BLaER1 treated with 17β-estradiol and CSF1 and Interleukin-3, amounts not matched to agents 10 nM and 100 nM (cell line): Measurements from ENCODE around the gene SLU7.

Experiments
- H3K27ac ChIP-seq, 11 experiments: shearing (Covaris generic); formaldehyde crosslinking; 2 replicates each; pipeline ENCODE4 v1.8.1; 2022
- H3K27me3 ChIP-seq, 11 experiments: shearing (Covaris generic); formaldehyde crosslinking; 2 replicates each; pipeline ENCODE4 v1.8.1; 2022
- H3K36me3 ChIP-seq, 11 experiments: shearing (Covaris generic); formaldehyde crosslinking; 2 replicates each; pipeline ENCODE4 v1.8.1; 2022
- H3K4me1 ChIP-seq, 10 experiments: shearing (Covaris generic); formaldehyde crosslinking; 2 replicates each; pipeline ENCODE4 v1.8.1; 2022
- H3K4me2 ChIP-seq, 11 experiments: shearing (Covaris generic); formaldehyde crosslinking; 2 replicates each; pipeline ENCODE4 v1.8.1; 2022
- H3K4me3 ChIP-seq, 10 experiments: shearing (Covaris generic); formaldehyde crosslinking; 2 replicates each; pipeline ENCODE4 v1.8.1; 2022
- H3K9ac ChIP-seq, 11 experiments: shearing (Covaris generic); formaldehyde crosslinking; 2 replicates each; pipeline ENCODE4 v1.8.1; 2022
- H3K9me3 ChIP-seq, 11 experiments: shearing (Covaris generic); formaldehyde crosslinking; replicated peaks in 1 of 11; 2 replicates each; pipeline ENCODE4 v1.8.1; 2022
- H4K20me1 ChIP-seq, 11 experiments: shearing (Covaris generic); formaldehyde crosslinking; 2 replicates each; pipeline ENCODE4 v1.8.1; 2022
- Cebpa-rat ChIP-seq, 11 experiments: shearing (Covaris generic); IDR thresholded peaks; 2 replicates each; pipeline ENCODE4 v1.8.1; 2022

The SLU7 gene

GRCh38 chr5:160435532-160435931 lies 16.7 kb upstream of the SLU7 start:
- Histone ChIP-seq H3K4me3 (no peak overlapping the region), H3K27ac (no peak overlapping the region), H4K20me1 (0 out of 22 replicates have a peak, but pooled peaks cover 0 to 5% (median 0%) of the 10 kb centered on the region in 11 experiments), H3K9me3 (no peaks in the 10 kb centered on the region), H3K27me3 (no peaks in the 10 kb centered on the region), H3K4me2 (peak overlapping the region; percentile 14 to 87 (median 55); a peak in 21 of 22 replicates), H3K4me1 (peaks cover 60 to 94% (median 79%) of the 10 kb centered on the region in 10 experiments), H3K9ac (no peak overlapping the region), H3K36me3 (peaks cover 0 to 6% (median under 1%) of the 10 kb centered on the region in 11 experiments; a peak in 4 of 22 replicates)
- TF ChIP-seq Cebpa-rat (IDR thresholded peaks at IDR 0.05) = no peak

GRCh38 chr5:160434022-160434531 lies 15.2 kb upstream of the SLU7 start:
- 0 out of 22 replicates have a peak, but pooled peaks cover 0 to 5% (median 0%) of the 10 kb centered on the region in 11 experiments for H4K20me1 ChIP-seq
- H3K9ac ChIP-seq = peak overlapping the region in 3 of 11 experiments; percentile 4 to 52 (median 15); a peak in 2 of 22 replicates
- peaks cover 49 to 80% (median 67%) of the 10 kb centered on the region in 10 experiments for H3K4me1 ChIP-seq
- peak overlapping the region in 1 of 11 experiments; percentile 33; a peak in 3 of 22 replicates for H3K27ac ChIP-seq
- H3K4me3 ChIP-seq = peak overlapping the region in 1 of 10 experiments; percentile 10; a peak in 1 of 20 replicates
- no peaks in the 10 kb centered on the region for H3K9me3 ChIP-seq
- TF ChIP-seq Cebpa-rat (IDR thresholded peaks at IDR 0.05) = no peak
- peak overlapping the region; percentile 70 to 93 (median 84) for H3K4me2 ChIP-seq
- peaks cover 0 to 20% (median 14%) of the 10 kb centered on the region in 11 experiments; a peak in 18 of 22 replicates for H3K36me3 ChIP-seq
- H3K27me3 ChIP-seq = no peaks in the 10 kb centered on the region

- Histone ChIP-seq H3K9ac (no peak overlapping the region; a peak in 1 of 22 replicates), H3K4me2 (peak overlapping the region in 10 of 11 experiments; percentile 70 to 93 (median 84); a peak in 19 of 22 replicates)
These were observed 13.9 kb upstream of the SLU7 start for GRCh38 chr5:160432787-160433186.

GRCh38 chr5:160432196-160432595 lies 13.3 kb upstream of the SLU7 start:
- H4K20me1 ChIP-seq = 0 out of 22 replicates have a peak, but pooled peaks cover 0 to 5% (median 0%) of the 10 kb centered on the region in 11 experiments
- peak overlapping the region in 9 of 11 experiments; percentile 70 to 93 (median 85); a peak in 17 of 22 replicates for H3K4me2 ChIP-seq
- H3K9ac ChIP-seq = no peak overlapping the region; a peak in 1 of 22 replicates
- no peak overlapping the region for H3K4me3 ChIP-seq
- TF ChIP-seq Cebpa-rat (IDR thresholded peaks at IDR 0.05) = no peak
- peaks cover 42 to 75% (median 58%) of the 10 kb centered on the region in 10 experiments for H3K4me1 ChIP-seq
- peaks cover 8 to 39% (median 33%) of the 10 kb centered on the region in 11 experiments; a peak in 20 of 22 replicates for H3K36me3 ChIP-seq
- no peaks in the 10 kb centered on the region for H3K9me3 ChIP-seq
- H3K27ac ChIP-seq = no peak overlapping the region
- no peaks in the 10 kb centered on the region for H3K27me3 ChIP-seq

More at GRCh38 chr5:160432787-160433186, 13.9 kb upstream of the SLU7 start:
- no peaks in the 10 kb centered on the region for H3K27me3 ChIP-seq
- no peak overlapping the region for H3K4me3 ChIP-seq
- peaks cover 45 to 70% (median 59%) of the 10 kb centered on the region in 10 experiments for H3K4me1 ChIP-seq
- TF ChIP-seq Cebpa-rat (IDR thresholded peaks at IDR 0.05) = no peak
- no peaks in the 10 kb centered on the region for H3K9me3 ChIP-seq
- peaks cover 3 to 33% (median 27%) of the 10 kb centered on the region in 11 experiments; a peak in 20 of 22 replicates for H3K36me3 ChIP-seq
- H4K20me1 ChIP-seq = 0 out of 22 replicates have a peak, but pooled peaks cover 0 to 5% (median 0%) of the 10 kb centered on the region in 11 experiments
- no peak overlapping the region for H3K27ac ChIP-seq

- Histone ChIP-seq H3K4me2 (0 out of 22 replicates have a peak overlapping the region, but pooled peaks of 1 of the 11 experiments have one; percentile 6), H3K27ac (no peak overlapping the region), H3K27me3 (no peaks in the 10 kb centered on the region), H3K9me3 (no peaks in the 10 kb centered on the region), H3K9ac (no peak overlapping the region), H4K20me1 (no peaks in the 10 kb centered on the region; a peak in 1 of 22 replicates), H3K4me1 (peaks cover 33 to 75% (median 52%) of the 10 kb centered on the region in 10 experiments), H3K36me3 (peaks cover 8 to 68% (median 44%) of the 10 kb centered on the region in 11 experiments; a peak in 20 of 22 replicates), H3K4me3 (no peak overlapping the region)
- TF ChIP-seq Cebpa-rat (IDR thresholded peaks at IDR 0.05) = no peak
These were observed 8.7 kb upstream of the SLU7 start for GRCh38 chr5:160427607-160428006.

GRCh38 chr5:160423099-160423498 lies 4.2 kb upstream of the SLU7 start:
- Histone ChIP-seq H4K20me1 (peaks cover 0 to 1% (median 0%) of the 10 kb centered on the region in 11 experiments; a peak in 3 of 22 replicates), H3K4me1 (peaks cover 48 to 80% (median 66%) of the 10 kb centered on the region in 10 experiments), H3K36me3 (peaks cover 8 to 39% (median 19%) of the 10 kb centered on the region in 11 experiments; a peak in 19 of 22 replicates), H3K9me3 (no peaks in the 10 kb centered on the region), H3K9ac (peak overlapping the region in 7 of 11 experiments; percentile 17 to 87 (median 85); a peak in 12 of 22 replicates), H3K4me2 (peak overlapping the region; percentile 77 to 95 (median 88)), H3K27ac (peak overlapping the region in 2 of 11 experiments; percentile 4 to 84; a peak in 2 of 22 replicates), H3K27me3 (no peaks in the 10 kb centered on the region), H3K4me3 (peak overlapping the region in 8 of 10 experiments; percentile 68 to 78 (median 74); a peak in 16 of 20 replicates)
- TF ChIP-seq Cebpa-rat (IDR thresholded peaks at IDR 0.05) = no peak

- Histone ChIP-seq H3K27ac (peak within 1 kb of the TSS in 10 of 11 experiments; percentile 68 to 91 (median 83); a peak in 21 of 22 replicates), H3K36me3 (peaks cover 0 to 25% (median 7%) of the 10 kb centered on the region in 11 experiments; a peak in 13 of 22 replicates), H3K4me1 (peaks cover 59 to 83% (median 76%) of the 10 kb centered on the region in 10 experiments), H4K20me1 (peaks cover 0 to 10% (median 5%) of the 10 kb centered on the region in 11 experiments; a peak in 10 of 22 replicates), H3K4me2 (peak within 1 kb of the TSS; percentile 77 to 95 (median 88)), H3K9me3 (no peaks in the 10 kb centered on the region), H3K4me3 (peak within 1 kb of the TSS; percentile 68 to 78 (median 74)), H3K9ac (peak within 1 kb of the TSS; percentile 73 to 87 (median 85)), H3K27me3 (no peaks in the 10 kb centered on the region)
- TF ChIP-seq Cebpa-rat (IDR thresholded peaks at IDR 0.05) = no peak
These were observed 2.9 kb upstream of the SLU7 start, which contains the start of gene PTTG1 for GRCh38 chr5:160421625-160422258. Gene PTTG1, plus strand, starts transcription at chr5:160421855. Its CDS starts 458 bp downstream, at chr5:160422313.

GRCh38 chr5:160420331-160420610 lies 1.4 kb upstream of the SLU7 start:
- Histone ChIP-seq H3K9ac (peak overlapping the region; percentile 89 to 97 (median 93); a peak in 18 of 22 replicates), H3K4me2 (peak overlapping the region; percentile 75 to 95 (median 84); a peak in 21 of 22 replicates), H3K4me3 (peak overlapping the region in 5 of 10 experiments; percentile 85 to 96 (median 91); a peak in 5 of 20 replicates)

More at GRCh38 chr5:160420331-160420610, 1.4 kb upstream of the SLU7 start:
- peaks cover under 1 to 29% (median 9%) of the 10 kb centered on the region in 11 experiments; a peak in 19 of 22 replicates for H3K36me3 ChIP-seq
- no peaks in the 10 kb centered on the region for H3K9me3 ChIP-seq
- H3K4me1 ChIP-seq = peaks cover 56 to 78% (median 69%) of the 10 kb centered on the region in 10 experiments
- H3K27me3 ChIP-seq = no peaks in the 10 kb centered on the region
- TF ChIP-seq Cebpa-rat (IDR thresholded peaks at IDR 0.05) = no peak
- H4K20me1 ChIP-seq = peaks cover 0 to 24% (median 14%) of the 10 kb centered on the region in 11 experiments; a peak in 12 of 22 replicates
- peak overlapping the region in 9 of 11 experiments; percentile 87 to 96 (median 92); a peak in 17 of 22 replicates for H3K27ac ChIP-seq
